ENCODE measurements around the gene ZNF575. TPM values are rescaled to one million over a fixed set of nuclear protein-coding genes. Genes with fewer than 3 reads are reported as not detected.

ZNF575 gene
- total RNA-seq, 1 experiment from 2014 or later = 1.1 TPM

DNA sequence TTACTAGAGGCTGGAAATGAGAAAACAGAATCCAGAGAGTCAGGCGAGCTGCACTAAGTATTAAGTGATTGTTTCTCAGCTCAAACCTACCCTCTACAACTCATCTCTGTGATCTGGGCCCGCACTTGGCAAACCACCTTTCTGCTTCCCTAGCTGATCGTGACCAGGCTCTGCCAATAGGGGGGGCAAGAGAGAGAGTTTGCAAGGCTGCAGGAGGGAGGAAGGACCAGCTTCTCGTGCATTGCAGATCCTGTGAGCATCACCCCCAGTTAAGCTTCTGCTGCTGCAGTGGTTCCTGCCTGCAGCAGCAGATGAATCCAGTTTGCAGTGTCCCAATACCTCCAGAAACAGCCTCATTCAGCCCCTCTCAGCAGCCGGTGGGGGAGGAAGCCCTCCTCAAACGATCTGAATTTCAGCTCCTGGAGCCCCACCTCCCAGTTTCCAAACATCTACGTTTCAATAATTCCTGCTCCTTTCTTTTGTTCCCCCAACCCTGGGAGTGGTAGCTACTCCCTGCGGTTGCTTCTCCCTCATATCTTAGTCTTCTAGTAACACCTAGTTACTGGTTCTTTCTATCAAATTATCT lies 22.3 kb downstream of the ZNF575 start:
- no peaks in the 10 kb centered on the region for H3K27me3 Mint-ChIP-seq (ENCODE audit: insufficient read depth, unreplicated experiment)
- ChIA-PET POLR2A (interaction anchor here (0.5 to 1.6 kb wide), 6 partner anchors 19 to 223 kb away, joined by 3 to 6 read pairs (median 3); partner anchors contain the start of genes IRGQ, ZNF575 and ZNF576), CTCF (interaction anchor here (0.6 to 2.8 kb wide), 30 partner anchors 9 to 225 kb away, joined by 3 to 19 read pairs (median 4); partner anchors contain the start of genes IRGQ, KCNN4 and ZNF576)
- H3K36me3 Mint-ChIP-seq (ENCODE audit: insufficient read depth, unreplicated experiment) = peaks cover 50% of the 10 kb centered on the region
- intact Hi-C loops (cut with micrococcal nuclease) = loop anchor here (1.0 kb wide), 1 partner anchor 97 kb away; no protein-coding TSS in a partner anchor
- H3K4me1 Mint-ChIP-seq (ENCODE audit: insufficient read depth, unreplicated experiment) = no peaks in the 10 kb centered on the region
- H3K27ac Mint-ChIP-seq (ENCODE audit: low read depth, unreplicated experiment) = no peak overlapping the region
- H3K9me3 Mint-ChIP-seq (ENCODE audit: unreplicated experiment) = no peaks in the 10 kb centered on the region
- TF ChIP-seq, protein P1, sequence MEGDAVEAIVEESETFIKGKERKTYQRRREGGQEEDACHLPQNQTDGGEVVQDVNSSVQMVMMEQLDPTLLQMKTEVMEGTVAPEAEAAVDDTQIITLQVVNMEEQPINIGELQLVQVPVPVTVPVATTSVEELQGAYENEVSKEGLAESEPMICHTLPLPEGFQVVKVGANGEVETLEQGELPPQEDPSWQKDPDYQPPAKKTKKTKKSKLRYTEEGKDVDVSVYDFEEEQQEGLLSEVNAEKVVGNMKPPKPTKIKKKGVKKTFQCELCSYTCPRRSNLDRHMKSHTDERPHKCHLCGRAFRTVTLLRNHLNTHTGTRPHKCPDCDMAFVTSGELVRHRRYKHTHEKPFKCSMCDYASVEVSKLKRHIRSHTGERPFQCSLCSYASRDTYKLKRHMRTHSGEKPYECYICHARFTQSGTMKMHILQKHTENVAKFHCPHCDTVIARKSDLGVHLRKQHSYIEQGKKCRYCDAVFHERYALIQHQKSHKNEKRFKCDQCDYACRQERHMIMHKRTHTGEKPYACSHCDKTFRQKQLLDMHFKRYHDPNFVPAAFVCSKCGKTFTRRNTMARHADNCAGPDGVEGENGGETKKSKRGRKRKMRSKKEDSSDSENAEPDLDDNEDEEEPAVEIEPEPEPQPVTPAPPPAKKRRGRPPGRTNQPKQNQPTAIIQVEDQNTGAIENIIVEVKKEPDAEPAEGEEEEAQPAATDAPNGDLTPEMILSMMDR (IDR thresholded peaks at IDR 0.05; ENCODE audit: unreplicated experiment) = peak; percentile 76
- no peak overlapping the region for H3K4me3 Mint-ChIP-seq (ENCODE audit: unreplicated experiment)
- BruUV-seq (replicated peaks) = no TSS peak
- DNase-seq (ENCODE audit: unreplicated experiment) = peak; percentile 81

DNA sequence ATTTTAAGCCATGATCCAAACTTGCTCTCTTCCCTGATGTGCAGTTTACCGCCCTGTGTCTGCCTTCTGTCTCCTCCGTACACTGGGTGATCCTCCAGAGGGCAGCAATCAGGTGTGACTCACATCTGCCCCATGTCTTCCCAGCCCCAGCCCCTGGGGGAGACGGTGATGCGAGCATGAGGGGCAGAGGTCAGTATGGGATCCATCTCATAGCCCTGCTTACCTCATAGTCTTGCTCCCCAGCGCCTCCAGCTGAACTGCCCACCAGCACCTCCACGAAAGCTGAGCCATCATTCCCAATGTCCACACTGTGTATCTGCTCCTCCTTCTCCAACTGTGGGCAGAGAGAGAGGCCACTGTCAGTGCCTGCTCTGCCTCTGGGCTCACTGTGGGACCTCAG lies 27.7 kb downstream of the ZNF575 start:
- Mint-ChIP-seq H3K9me3 (ENCODE audit: unreplicated experiment) (no peaks in the 10 kb centered on the region), H3K36me3 (ENCODE audit: insufficient read depth, unreplicated experiment) (peaks cover 44% of the 10 kb centered on the region), H3K4me3 (ENCODE audit: unreplicated experiment) (no peak overlapping the region), H3K27ac (ENCODE audit: low read depth, unreplicated experiment) (no peak overlapping the region), H3K4me1 (ENCODE audit: insufficient read depth, unreplicated experiment) (peaks cover 6% of the 10 kb centered on the region), H3K27me3 (ENCODE audit: insufficient read depth, unreplicated experiment) (no peaks in the 10 kb centered on the region)
- ChIA-PET POLR2A (no interaction called here), CTCF (interaction anchor here (0.6 to 0.8 kb wide), 4 partner anchors 10 to 325 kb away, joined by 3 to 6 read pairs (median 5); no protein-coding TSS in a partner anchor)
- DNase-seq (ENCODE audit: unreplicated experiment) = peak; percentile 10
- no TSS peak for BruUV-seq (replicated peaks)
- TF ChIP-seq, protein P1 (IDR thresholded peaks at IDR 0.05; ENCODE audit: unreplicated experiment) = no peak
- intact Hi-C loops (cut with micrococcal nuclease) = no loop called here

DNA sequence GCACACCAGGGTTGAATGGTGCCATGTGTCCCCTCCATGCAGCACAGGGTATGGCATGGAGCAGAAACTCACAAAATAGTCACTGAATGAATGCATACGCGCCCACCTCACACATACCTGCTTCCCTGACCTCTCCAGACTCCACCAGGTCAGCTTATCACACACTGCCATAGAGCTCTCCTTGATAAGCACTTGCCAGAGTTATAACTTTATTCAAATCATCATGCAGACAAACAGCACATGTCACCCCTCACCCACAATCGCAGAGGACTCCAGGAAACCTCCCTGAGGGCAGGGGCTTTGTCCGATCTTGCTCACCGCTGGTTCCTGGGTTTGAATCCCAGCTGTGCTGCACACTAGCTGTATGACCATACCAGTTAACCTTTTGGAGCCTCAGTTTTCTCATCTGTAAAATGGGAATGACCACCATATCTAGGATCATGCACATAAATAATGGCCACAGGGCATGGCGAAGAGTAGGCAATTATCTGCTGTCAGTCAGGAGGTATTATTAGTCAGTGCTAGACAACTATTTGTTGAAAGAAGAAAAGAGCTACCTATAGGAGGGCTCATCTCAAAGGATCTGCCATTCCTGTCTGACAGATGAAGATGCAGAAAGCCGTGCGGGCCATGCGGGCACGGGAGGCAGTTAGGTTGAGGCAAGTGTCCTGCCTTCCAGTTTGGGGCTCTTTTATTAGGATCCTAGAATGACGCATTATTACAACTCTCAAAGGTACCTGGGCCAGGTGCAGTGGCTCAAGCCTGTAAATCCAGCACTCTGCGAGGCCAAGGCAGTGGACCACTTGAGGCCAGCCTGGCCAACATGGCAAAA lies 28.4 kb downstream of the ZNF575 start:
- H3K27me3 Mint-ChIP-seq (ENCODE audit: insufficient read depth, unreplicated experiment) = no peaks in the 10 kb centered on the region
- no TSS peak for BruUV-seq (replicated peaks)
- no peak overlapping the region for H3K27ac Mint-ChIP-seq (ENCODE audit: low read depth, unreplicated experiment)
- TF ChIP-seq, protein P1 (IDR thresholded peaks at IDR 0.05; ENCODE audit: unreplicated experiment) = no peak
- CTCF ChIA-PET = interaction anchor here (0.6 to 1.0 kb wide), 3 partner anchors 11 to 133 kb away, joined by 3 to 5 read pairs (median 5); no protein-coding TSS in a partner anchor
- POLR2A ChIA-PET = no interaction called here
- no peak for DNase-seq (ENCODE audit: unreplicated experiment)
- peaks cover 40% of the 10 kb centered on the region for H3K36me3 Mint-ChIP-seq (ENCODE audit: insufficient read depth, unreplicated experiment)
- H3K4me3 Mint-ChIP-seq (ENCODE audit: unreplicated experiment) = no peak overlapping the region
- intact Hi-C loops (cut with micrococcal nuclease) = no loop called here
- peaks cover 6% of the 10 kb centered on the region for H3K4me1 Mint-ChIP-seq (ENCODE audit: insufficient read depth, unreplicated experiment)
- H3K9me3 Mint-ChIP-seq (ENCODE audit: unreplicated experiment) = no peaks in the 10 kb centered on the region

DNA sequence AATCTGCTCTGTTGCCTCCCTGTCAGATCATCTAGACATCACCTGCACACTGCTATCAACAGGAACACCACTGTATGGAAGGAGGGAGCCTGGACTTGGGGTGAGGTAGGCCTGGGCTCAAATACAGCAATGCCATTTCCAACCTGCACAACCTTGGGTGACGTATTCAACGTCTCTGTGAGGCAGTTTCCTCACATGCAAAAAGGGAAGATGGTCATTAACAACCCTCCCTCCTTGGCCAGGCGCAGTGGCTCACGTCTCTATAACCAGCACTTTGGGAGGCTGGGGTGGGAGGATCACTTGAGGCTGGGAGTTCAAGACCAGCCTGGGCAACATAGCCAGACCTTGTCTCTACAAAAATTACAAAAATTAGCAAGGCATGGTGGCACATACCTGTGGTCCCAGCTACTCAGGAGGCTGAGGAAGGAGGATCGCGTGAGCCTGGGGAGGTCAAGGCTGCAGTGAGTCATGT lies 29.3 kb downstream of the ZNF575 start:
- H3K27me3 Mint-ChIP-seq (ENCODE audit: insufficient read depth, unreplicated experiment) = no peaks in the 10 kb centered on the region
- no peak for DNase-seq (ENCODE audit: unreplicated experiment)
- BruUV-seq (replicated peaks) = no TSS peak
- H3K27ac Mint-ChIP-seq (ENCODE audit: low read depth, unreplicated experiment) = no peak overlapping the region
- TF ChIP-seq, protein P1 (IDR thresholded peaks at IDR 0.05; ENCODE audit: unreplicated experiment) = no peak
- CTCF ChIA-PET = no interaction called here
- peaks cover 34% of the 10 kb centered on the region for H3K36me3 Mint-ChIP-seq (ENCODE audit: insufficient read depth, unreplicated experiment)
- peaks cover 6% of the 10 kb centered on the region for H3K4me1 Mint-ChIP-seq (ENCODE audit: insufficient read depth, unreplicated experiment)
- H3K9me3 Mint-ChIP-seq (ENCODE audit: unreplicated experiment) = no peaks in the 10 kb centered on the region
- POLR2A ChIA-PET = no interaction called here
- intact Hi-C loops (cut with micrococcal nuclease) = loop anchor here (1.0 kb wide), 1 partner anchor 35 kb away; the partner anchor contains the start of gene ETHE1
- H3K4me3 Mint-ChIP-seq (ENCODE audit: unreplicated experiment) = no peak overlapping the region
